Prostate gland (tissue), 2 donors: ENCODE measurements around the gene C21orf58.

ENCODE experiments used
- POLR2A ChIP-seq: fragments of 450-650 bp; IDR thresholded peaks from one replicate; pipeline ENCODE4 v1.6.1; 2016; ENCODE audit warnings: antibody characterized with exemption, mild to moderate bottlenecking
- TF ChIP-seq, protein P1 (sequence below), 4 experiments: fragments of 200-600 bp in 2 of 4; fragments of 450-650 bp in 2 of 4; sonication (generic) in 2 of 4; IDR thresholded peaks; 1 replicate in 3 of 4; 2 replicates in 1 of 4; pipeline ENCODE4 v1.5.1; 2016 to 2019; ENCODE audit warnings: antibody characterized with exemption in 4 of 4, mild to moderate bottlenecking in 2 of 4, moderate library complexity in 2 of 4

DNA sequence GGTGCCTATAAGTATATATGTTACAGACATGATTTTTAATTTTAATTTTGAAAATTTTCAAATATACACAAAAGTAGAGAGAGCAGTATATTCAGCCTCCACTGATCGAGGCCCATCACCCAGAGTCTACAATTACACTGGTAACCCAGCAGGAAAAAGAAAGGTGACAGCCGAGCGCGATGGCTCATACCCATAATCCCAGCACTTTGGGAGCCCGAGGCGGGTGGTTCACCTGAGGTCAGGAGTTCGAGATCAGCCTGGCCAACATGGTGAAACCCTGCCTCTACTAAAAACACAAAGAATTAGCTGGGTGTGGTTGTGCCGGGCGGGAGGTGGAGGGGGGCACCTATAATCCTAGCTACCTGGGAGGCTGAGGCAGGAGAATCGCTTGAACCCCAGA lies 36.1 kb downstream of the C21orf58 start:
- TF ChIP-seq, protein P1, sequence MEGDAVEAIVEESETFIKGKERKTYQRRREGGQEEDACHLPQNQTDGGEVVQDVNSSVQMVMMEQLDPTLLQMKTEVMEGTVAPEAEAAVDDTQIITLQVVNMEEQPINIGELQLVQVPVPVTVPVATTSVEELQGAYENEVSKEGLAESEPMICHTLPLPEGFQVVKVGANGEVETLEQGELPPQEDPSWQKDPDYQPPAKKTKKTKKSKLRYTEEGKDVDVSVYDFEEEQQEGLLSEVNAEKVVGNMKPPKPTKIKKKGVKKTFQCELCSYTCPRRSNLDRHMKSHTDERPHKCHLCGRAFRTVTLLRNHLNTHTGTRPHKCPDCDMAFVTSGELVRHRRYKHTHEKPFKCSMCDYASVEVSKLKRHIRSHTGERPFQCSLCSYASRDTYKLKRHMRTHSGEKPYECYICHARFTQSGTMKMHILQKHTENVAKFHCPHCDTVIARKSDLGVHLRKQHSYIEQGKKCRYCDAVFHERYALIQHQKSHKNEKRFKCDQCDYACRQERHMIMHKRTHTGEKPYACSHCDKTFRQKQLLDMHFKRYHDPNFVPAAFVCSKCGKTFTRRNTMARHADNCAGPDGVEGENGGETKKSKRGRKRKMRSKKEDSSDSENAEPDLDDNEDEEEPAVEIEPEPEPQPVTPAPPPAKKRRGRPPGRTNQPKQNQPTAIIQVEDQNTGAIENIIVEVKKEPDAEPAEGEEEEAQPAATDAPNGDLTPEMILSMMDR (IDR thresholded peaks at IDR 0.05) = no peak
- no peak for TF ChIP-seq POLR2A
